ENCODE results near the gene PTPA.
"Not testable (repeated sequence)": the region's sequence is repeated elsewhere in the genome, so short reads cannot be mapped to it uniquely, and the experiment has no call there.

The PTPA gene

DNA sequence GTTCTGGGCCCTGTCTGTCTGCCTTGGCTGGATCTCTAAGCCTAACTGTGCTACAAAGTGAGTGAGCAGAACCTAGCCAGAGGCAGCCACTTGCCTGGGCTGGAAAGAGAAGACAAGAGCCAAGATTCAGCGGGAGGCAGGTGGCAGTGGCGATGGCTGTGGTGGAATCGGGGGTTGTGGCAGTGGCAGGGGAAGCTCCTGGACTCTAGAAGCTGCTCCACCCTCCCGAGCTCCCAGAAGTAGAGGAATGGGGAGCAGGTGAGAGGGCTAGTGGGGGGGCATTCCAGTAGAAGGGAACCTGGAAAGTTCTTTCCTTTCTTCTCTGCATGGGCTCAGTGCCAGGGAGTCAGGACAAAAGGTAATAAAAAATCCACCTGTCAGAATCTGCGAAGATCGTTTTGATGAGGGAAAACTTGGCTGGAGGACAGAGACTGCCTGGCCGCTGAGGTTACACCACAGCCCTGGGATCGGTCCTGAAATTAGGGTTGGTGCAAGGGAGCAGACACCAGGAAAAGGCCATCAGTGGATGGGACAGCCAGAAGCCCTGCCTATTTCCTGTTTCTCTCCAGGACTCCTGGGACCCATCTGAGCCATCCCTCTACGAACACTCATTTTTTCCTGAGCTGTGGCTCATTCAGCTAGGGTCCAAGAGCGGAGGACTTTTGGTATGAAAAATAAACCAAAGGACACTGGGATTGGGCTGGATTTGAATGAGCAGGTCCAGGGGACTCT is 2.2 kb upstream of the PTPA start:
- no peak for DNase-seq (ENCODE audit: low read depth in 2 of 2)

DNA sequence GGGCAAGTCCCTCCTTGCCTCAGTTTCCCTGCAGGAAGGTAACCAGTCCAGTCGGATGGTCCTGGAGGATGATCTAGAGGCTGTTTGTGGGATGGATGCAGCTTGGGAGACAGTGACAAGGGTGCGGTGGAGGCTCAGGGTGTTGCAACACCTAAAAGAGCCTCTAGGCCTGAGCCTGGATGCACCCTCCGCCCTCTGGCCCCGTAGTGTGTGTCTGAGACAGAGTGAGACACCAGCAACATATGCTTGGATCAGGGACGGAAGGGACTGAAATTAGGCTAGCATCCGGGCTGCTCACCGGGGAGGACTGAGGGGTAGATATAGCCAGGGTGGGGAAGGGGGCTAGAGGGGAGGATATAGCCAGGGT is 1.7 kb upstream of the PTPA start:
- no peak for DNase-seq (ENCODE audit: low read depth in 2 of 2)

DNA sequence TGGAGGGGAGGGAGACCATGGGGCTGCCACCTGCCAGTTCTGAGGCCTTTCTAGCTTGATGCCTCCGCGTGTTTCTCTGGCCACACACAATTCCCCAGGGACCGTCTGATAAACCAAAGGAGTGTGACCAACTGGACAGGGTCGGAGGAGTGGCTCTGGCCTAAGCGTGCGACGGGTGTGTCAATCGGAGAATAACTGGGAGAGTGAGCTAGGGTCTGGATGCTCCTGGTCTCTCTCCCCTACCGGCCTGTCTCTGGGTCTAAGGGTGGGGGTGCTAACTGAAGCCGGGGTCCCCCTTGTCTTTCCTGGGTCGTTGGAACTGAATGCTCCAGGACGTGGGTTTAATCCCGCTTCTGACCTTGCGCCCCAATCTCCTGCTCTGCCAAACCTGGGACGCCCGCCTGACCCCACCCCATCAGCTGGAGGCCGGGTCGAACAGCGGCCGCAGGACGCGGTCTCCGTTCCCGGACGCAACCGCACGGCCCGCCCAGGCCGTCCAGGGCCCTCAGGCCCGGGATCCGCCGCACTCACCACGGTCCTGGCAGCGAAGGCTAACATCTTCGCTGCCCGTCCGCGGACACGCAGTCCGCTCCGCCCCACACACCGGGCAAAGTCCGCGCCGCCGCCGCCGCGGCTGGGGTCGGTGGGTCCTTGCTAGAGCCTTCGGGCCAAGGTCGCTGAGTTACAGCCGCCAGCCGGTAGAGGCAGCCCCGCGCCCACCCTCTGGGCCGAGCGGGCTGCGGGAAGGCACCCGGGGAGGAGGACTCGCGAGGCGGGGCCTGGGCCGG is 1.1 kb upstream of the PTPA start:
- DNase-seq (ENCODE audit: low read depth in 2 of 2), result no peak

DNA sequence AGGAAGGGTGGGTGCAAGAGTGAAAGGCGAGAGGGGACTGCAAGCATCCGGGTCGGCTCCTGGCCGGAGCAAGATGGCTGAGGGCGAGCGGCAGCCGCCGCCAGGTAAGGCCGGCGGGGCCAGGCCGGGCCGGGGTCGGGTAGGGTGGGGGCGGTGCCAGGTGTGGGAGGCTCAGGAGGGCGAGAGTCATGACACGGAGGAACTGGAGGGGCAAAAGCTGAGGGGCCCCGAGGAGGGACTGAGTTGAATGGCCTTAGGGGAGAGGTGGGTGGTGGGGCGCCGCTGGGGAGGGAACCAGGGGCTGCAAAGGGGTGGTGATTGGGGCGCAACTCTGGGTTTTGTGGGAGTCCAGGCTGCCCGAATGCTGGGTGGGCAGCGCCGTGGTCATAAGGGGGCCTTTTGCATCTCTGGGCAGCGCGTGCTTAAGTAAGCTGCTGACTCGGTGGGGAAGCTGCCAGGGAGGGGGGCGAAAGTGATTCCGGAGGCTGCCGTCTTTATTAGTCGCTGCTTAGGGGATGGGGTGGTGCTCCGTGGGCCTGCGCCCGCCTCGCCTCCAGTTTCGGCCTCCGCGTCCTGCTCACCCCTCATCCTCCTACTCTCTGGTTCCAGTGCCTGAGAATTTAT is 425 bp downstream of the PTPA start:
- no peak for DNase-seq (ENCODE audit: low read depth in 2 of 2)

DNA sequence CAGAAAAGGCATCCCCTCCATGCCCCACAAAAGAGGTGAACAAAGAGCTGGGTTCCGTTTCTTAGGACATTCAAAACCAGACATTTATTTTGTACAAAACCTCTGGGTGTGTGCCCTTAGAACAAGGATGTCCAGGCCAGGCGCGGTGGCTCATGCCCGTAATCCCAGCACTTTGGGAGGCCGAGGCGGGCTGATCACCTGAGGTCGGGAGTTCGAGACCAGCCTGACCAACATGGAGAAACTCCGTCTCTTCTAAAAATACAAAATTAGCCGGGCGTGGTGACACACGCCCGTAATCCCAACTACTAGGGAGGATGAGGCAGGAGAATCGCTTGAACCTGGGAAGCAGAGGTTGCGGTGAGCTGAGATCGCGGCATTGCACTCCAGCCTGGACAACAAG is 1.3 kb downstream of the PTPA start:
- not testable (repeated sequence) for DNase-seq (ENCODE audit: low read depth in 2 of 2)

DNA sequence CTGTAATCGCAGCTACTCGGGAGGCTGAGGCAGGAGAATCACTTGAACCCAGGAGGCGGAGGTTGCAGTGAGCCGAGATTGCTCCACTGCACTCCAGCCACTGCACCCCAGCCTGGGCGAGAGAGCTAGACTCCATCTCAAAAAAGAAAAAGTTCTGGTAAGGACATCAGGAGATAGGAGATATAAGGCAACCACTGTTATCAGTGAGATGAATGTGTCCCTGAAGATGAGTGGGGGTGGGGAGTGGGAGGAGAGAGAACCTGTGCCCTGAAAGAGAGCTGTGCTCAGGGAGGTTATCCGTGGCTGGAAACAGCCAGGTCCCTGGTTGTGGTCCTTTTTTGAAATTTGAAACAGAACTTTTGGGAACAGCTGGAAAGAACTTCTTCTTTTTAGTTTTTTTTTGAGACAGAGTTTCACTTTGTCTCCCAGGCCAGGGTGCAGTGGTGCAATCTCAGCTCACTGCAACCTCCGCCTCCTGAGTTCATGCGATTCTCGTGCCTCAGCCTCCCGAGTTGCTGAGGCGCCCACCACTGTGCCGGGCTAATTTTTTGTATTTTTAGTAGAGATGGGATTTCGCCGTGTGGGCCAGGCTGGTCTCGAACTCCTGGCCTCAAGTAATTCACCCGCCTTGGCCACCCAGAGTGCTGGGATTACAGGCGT is 2.6 kb downstream of the PTPA start:
- DNase-seq (ENCODE audit: low read depth in 2 of 2), result no peak

DNA sequence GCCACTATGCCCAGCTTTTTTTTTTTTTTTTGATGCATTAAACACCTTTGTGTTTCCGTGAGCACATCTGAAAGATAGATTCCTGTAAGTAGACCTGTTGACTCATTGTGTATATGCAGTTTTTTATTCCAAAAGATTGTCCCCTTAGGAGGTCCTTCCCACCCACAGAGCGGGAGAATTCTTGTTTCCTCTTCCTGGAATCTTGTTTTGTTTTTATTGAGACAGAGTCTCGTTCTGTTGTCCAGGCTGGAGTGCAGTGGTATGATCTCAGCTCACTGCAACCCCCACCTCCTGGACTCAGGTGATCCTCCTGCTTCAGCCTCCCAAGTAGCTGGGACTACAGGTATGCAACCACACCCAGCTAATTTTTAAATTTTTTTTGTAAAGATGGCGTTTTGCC is 7.6 kb downstream of the PTPA start:
- no peak for DNase-seq (ENCODE audit: low read depth in 2 of 2)

DNA sequence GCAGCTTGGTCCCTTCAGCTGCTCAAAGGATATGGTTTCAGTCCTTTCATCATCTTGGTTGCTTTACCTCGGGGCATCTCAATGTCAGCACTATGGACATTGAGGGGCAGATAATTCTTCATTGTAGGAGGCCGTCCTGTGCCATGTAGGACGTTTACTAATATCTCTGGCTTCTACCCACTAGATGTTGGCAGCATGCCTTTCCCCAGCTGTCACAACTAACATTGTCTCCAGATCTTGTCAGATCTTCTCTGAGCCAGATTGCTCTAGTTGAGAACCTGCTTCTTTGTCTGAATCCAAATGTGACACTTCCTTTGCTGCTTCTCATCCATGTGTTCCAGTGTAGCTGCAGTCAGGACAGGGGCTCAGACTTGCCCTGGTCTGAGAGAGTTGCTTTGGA is 10.3 kb downstream of the PTPA start:
- DNase-seq (ENCODE audit: low read depth in 2 of 2), result no peak

DNA sequence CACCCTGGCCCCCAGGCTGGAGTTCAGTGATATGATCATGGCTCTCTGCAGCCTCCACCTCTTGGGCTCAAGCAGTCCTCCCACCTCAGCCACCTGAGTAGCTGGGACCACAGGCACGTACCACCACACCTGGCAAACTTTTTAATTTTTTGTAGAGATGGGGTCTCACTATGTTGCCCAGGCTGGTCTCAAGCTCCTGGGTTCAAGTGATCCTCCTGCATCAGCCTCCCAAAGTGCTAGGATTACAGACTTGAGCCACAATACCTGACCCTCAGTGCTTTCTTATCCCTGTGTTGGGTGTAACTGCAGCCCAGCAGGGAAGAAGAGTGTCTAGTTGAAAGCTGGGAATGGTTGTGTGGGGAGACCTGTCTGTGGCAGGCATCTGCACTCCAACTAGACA is 10.9 kb downstream of the PTPA start:
- no peak for DNase-seq (ENCODE audit: low read depth in 2 of 2)

DNA sequence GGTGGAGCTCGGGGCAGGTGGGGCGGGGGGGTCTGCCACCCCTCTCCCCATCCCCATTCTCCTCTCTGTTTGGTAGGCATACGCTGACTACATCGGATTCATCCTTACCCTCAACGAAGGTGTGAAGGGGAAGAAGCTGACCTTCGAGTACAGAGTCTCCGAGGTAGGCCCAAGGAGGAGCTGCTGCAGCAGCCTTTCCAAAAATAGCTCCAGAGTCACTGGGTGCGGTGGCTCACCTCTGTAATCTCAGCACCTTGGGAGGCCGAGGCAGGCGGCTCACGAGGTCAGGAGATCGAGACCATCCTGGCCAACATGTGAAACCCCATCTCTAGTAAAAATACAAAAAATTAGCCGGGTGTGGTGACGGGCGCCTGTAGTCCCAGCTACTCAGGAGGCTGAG is 11.8 kb downstream of the PTPA start:
- DNase-seq (ENCODE audit: low read depth in 2 of 2), result not testable (repeated sequence)

DNA sequence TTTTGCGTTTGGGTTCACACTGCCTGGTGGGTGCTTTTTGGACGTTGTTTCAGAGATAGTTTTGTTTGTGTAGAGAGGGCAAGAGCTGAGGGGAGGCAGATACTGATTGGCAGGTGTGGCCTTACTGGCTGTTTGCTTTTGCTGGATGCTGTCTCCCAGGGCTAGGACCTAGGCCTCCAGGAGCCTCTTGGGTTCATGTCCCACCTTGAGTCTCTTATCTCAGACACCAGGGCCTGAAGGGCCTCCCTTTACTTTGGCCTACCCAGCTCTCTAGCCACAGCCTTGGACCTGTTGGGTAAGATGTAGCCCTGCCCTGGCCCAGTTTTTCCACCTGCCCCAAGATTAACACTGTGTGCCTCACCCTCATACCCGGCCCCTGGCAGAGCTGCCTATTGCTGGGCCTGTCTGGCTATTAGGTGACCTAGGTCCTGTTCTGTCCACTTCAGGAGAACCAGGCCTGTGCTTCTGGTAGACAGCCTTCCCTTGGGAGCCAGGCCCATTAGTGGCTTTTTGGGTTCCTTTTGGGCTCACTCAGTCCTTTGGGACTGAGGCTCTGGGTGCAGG is 13.4 kb downstream of the PTPA start:
- no peak for DNase-seq (ENCODE audit: low read depth in 2 of 2)

DNA sequence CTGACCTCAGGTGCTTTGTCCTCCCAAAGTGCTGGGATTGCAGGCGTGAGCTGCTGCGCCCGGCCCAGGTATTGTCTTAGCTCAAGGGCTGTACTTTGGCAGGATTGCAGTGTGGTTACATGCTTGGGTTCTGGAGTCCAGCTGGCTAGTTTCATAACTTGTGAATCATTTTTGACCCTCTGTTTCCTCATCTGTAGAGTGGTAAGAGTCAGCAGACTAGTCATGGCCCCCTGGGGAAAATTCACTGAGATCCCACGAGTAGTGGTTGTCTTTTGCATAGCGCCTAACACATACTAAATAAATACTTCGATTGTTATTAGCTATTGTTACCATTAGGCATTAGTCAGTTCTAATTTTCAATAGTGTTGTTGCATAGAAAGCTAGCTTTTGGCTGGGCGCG is 14.3 kb downstream of the PTPA start:
- no peak for DNase-seq (ENCODE audit: low read depth in 2 of 2)

DNA sequence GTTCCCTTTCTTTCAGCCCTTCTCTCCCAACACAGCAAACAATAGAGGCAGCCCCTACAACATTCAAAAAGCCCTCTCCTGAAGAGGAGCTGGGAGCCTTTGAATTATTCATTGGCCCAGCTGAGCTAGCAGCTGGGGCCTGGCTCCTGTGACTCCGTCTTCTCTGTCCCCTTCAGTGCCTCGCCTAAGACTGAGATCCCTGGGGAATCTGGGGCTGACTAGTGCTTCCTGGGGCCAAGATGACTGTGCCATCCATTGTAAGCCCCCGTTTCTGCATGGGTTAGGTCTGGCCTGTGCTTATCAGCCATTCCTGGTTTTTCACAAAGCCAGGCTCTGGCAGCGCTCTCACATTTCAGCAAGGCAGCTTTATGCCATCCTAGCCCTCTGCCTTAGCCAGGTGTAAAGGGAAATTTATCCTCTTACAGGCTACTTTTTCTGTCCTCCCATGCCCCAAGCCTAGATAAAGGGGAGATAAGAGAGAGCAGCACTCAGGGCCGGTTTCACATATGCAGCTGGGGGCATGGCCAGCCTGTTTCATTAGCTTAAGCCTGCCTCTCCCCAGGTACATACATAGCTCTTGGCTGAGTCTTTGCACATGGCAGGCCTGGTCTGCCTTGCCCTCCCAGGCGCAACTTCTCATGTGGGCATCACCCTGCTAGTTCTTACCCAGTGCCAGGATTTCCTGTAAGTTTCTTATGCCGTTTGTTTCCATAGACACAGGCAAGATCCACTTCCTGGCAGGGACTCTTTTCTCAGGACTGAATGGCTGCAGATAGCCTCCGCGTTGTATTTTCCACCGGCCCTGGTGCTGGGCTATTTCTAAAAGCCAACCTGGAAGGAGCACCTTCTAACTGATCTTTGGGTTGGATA is 15.8 kb downstream of the PTPA start:
- DNase-seq (ENCODE audit: low read depth in 2 of 2), result no peak

DNA sequence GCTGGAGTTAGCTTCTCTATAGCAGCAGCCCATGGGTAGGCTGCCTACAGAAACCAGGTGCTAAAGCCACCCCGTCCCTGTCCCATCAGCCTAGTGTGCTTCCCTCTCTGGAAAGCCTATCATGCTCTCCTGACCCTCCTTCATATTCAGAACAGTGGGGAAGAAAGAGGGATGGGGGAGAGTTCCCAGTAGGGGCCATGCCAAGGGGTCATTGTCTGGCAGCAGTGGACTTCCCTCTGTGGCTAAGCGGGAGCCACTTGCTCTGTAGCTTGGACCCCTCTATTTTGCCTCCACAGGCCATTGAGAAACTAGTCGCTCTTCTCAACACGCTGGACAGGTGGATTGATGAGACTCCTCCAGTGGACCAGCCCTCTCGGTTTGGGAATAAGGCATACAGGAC is 17.5 kb downstream of the PTPA start:
- no peak for DNase-seq (ENCODE audit: low read depth in 2 of 2)

DNA sequence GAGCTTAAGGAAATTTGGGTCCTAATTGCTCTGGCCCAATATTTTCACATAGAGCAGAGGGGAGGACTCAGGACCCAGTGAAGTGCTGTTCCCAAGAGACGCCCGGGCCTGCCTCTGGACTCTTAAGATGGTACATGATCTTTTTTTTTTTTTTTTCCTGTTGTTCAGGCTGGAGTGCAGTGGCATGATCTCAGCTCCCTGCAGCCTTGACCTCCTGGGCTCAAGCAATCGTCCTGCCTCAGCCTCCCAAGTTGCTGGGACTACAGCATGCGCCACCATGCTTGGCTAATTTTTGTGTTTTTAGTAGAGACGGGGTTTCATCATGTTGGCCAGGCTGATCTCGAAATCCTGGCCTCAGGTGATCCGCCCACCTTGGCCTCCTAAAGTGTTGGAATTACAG is 19.1 kb downstream of the PTPA start:
- DNase-seq (ENCODE audit: low read depth in 2 of 2), result not testable (repeated sequence)

DNA sequence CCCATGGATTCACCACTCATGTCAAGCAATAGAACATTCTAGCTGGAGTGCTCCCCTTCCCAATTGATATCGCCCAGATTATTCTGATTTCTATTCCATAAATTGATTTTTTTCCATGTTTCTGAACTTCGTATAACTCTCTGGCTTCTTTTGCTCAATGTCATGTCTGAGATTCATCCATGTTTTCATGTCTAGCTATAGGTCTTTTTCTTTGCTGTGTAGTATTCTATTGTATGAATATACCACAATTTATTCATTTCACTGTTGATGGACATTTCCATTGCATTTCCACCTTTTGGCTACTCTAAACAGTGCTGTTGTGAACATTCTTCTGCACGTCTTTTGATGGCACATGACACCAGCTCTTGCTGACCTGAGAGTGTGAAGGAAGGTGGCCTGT is 19.6 kb downstream of the PTPA start:
- no peak for DNase-seq (ENCODE audit: low read depth in 2 of 2)

DNA sequence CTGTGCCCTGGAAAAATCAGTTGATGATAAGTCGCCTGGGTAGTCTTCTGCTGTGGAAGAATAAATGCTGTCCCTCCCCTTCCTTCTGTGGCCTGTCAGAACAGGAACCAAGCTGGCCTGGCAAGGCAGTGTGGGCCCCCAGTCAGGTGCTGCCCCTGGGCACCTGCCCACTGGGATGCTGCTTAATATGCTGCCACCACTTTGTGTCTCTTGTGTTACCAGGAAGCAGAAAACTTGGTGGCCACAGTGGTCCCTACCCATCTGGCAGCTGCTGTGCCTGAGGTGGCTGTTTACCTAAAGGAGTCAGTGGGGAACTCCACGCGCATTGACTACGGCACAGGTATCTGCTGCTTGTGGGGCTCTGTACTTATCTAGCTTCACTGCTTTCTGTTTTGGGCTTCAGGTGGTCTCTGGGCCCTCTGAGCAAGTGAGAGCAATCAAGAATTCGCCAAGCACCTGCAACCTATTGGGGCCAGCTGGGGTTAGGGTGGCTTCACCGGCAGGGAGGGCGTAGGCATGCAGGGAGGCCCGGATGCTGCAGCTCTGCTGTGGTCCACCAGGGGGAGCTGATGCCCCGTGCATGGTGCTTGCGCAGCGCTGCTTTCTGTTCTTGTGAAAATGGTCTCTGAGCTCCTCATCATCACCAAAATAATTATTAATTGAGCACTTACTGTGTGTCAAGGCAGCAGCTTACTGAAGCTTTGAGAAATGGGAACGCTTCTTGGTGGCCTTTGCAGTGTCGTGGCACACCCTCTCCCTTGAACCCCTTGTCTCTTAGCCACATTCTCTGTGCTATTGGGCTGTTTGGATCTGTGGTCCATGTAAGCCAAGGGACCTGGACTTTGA is 20.3 kb downstream of the PTPA start:
- peak; percentile 68 to 81 for DNase-seq (ENCODE audit: low read depth in 2 of 2)

DNA sequence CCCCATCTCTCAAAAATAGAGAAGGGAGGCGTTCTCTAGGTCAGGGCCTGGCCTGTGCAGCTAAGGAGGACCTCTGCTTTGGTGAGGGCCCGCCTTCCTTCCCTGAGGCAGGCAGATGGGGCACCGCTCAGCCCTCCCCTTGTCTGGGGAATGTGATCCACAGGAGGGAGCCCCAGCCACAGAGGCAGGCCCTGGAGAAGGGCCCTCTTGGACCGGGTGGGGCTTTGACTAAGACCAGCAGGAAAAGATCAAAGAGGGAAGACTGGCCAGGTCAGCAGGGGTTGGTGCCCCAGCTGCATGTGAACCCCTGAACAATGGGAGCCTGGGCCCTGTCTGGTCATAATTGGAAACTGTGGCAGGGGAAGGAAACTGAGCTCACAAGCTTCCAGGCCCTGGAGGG is 21.9 kb downstream of the PTPA start:
- no peak for DNase-seq (ENCODE audit: low read depth in 2 of 2)

DNA sequence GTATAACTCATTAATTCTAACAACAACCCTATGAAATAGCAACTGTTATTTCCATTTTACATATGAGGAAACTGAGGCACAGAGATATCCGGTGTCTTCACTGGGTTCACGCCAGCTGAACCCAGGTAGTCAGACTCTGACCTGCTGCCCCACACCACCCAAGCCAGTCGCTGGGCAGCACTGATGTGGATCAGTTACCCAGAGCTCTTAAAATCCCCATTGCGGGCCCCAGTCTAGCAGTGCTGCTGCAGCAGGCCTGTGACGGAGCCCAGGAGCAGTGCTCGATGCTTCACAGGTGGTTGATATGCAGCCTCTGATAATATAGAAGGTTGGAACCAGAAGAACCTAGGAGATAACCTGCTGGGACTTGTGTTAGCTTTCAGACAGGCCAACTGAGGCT is 24.3 kb downstream of the PTPA start:
- no peak for DNase-seq (ENCODE audit: low read depth in 2 of 2)

DNA sequence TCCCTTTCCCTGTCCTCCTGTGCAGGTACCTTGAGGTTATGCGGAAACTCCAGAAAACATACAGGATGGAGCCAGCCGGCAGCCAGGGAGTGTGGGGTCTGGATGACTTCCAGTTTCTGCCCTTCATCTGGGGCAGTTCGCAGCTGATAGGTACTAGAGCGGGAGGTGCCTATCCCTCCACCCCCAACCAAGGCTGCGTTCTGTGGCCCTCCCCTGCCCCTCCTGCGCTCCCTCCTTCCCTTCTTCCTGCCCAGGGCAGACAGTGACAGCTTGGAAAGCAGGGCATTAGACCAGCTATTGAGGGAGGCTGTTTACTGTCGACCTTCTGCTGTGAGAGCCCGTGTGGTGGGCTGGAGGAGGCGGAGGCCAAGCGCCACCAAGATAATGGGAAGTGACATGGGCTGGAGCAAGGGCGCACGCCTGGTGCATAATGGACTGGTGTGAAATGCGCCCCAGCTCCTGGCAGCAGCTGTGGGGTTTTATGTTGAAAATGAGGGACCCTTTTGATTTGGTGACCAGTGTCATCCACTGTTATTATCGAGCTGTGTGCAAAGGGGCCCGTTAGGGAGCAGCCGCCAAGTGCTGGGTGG is 25.3 kb downstream of the PTPA start:
- DNase-seq (ENCODE audit: low read depth in 2 of 2), result no peak

Data from stimulated activated CD8-positive, alpha-beta memory T cell treated with anti-CD3 and anti-CD28 coated beads, Interleukin-7, amount 100 ng/mL, for 1 hour (primary cell).